Stimulated activated CD4-positive, alpha-beta T cell treated with anti-CD3 and anti-CD28 coated beads, Interleukin-12 subunit alpha, Interleukin-12 subunit beta, amount 100 ng/mL, for 48 hours (primary cell): ENCODE results near the gene RAB36.

Experiments used
- DNase-seq, 3 donors: peaks; one replicate each; pipeline ENCODE4 v3.0.0-alpha.2; 2020; ENCODE audit warnings: low read depth in 2 of 3, low spot score in 1 of 3

The RAB36 gene, protein sequence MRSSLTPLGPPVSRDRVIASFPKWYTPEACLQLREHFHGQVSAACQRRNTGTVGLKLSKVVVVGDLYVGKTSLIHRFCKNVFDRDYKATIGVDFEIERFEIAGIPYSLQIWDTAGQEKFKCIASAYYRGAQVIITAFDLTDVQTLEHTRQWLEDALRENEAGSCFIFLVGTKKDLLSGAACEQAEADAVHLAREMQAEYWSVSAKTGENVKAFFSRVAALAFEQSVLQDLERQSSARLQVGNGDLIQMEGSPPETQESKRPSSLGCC

GRCh38 chr22:23144932-23145877, at the start of gene RAB36:
Gene RAB36, plus strand, starts transcription at chr22:23145477. Its CDS starts 1,140 bp downstream, at chr22:23146617.
- peak; percentile 63 to 85 (median 78) for DNase-seq

DNA sequence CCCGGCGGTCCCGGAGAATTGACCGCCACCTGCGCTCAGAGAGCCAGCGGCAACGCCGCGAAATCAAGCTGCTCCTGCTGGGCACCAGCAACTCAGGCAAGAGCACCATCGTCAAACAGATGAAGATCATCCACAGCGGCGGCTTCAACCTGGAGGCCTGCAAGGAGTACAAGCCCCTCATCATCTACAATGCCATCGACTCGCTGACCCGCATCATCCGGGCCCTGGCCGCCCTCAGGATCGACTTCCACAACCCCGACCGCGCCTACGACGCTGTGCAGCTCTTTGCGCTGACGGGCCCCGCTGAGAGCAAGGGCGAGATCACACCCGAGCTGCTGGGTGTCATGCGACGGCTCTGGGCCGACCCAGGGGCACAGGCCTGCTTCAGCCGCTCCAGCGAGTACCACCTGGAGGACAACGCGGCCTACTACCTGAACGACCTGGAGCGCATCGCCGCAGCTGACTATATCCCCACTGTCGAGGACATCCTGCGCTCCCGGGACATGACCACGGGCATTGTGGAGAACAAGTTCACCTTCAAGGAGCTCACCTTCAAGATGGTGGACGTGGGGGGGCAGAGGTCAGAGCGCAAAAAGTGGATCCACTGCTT, 49.4 kb upstream of the RAB36 start:
- no peak for DNase-seq

DNA sequence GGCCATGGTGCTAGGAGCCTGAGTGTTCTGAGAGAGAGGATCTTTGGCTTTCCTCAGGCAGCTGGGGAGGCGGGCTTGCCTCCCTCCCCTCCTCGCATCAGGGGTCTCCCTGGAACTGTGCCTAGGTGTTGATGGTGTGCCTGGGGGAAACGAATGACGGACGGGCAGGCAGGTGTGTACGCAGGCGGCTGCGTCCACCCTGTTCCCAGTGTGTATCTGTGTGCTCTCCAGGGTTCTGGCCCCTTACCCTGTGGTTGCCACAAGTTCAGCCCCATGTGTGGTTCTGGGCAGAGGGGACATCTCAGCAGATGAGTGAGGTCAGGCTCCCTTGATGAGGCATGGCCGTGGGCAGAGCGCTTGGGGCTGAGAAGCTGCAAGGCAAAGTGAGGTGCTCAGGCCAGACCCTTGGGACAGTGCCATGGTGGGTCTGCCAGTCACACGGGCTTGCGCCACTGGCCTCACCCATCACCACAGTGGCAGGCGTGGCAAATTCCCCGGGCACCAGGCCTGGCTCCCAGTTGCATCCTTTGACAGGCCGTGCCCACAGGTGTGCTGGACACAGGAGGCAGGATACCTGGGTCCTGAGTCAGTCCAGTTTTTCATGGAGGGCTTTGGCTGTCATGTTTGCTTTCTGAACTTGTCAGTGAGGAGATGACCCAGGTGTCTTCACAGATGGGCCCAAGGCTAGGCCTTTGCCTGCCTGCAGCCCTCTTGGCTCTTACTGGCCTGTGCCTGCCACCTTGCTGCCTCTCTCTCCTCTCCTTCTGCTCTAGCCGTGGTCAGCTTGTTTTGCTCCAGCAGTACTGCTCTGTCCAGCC, 47.7 kb upstream of the RAB36 start:
- DNase-seq = no peak

DNA sequence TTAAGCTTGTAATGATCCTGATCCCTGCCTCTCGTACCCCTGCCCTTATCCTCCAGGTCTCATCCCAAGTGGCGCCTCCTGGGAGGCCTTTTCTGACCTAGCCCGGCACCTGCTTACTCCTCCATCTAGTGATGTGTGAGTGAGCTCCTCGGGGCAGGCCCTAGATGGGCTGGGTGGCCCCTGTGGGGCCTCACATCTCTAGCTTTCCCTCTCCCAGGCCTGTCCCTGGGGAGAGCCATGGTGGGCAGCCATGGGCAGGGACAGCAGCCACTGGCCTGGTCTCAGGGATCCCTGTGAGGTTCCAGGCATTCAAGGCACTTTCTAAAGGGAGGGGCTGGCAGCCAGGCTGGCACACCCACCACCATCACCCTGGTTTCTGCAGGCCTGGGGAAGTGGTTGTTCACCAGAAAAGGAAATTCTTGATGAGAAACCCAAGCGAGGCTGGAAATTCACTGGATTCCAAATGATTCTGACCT, 47.0 kb upstream of the RAB36 start:
- DNase-seq = no peak

DNA sequence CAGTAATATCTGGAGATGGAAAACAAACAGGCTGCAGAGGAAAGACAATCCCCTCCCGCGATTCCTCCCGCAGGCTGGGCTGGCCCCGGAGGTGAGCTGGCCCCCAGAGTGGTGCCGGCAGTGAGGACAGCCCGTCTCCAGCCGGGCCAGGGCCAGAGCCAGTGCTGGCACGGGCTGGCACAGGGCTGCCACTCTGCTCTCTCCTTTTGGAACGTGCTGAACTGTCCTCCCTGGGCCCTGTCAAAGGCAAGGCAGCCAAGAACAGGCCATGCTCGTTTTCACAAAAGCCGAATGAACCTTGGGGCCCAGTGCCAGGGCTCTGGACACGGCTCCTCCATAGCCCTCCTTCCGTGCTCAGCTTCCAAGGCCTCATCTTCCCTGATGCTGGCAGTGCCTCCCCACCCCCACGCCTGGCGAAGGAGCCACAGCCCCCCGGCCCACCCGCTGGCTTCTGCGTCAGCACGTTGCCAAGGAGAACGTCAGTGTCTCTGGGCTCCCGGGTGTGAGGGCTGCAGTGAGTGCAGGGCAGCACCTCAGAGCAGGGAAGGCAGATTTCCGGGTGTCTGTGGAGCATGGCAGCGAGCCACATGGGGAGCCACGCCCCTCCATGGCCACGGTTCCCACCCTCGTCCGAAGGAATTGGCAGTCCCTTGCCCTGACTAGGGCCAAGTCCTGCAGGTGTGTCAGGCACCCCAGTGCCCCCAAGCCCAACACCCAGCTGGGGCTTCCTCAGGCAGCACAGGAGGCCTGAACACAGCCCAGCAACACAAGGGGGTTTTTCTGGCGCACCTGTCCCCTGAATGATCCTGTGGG, 46.4 kb upstream of the RAB36 start:
- DNase-seq = no peak

DNA sequence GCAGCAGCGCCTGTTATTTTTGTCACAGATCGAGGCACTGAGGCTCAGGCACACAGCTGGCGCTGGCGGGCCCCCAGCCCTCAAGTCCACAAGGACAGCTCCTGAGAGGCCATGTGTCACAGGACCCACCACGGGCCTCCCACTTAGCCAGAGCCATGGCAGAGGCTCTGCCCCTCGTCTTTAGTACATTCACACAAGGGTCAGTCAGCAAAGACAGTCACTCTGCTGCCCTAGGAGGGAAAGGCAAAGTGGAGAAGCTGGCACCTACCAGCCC, 45.8 kb upstream of the RAB36 start:
- no peak for DNase-seq

GRCh38 chr22:23100124-23100801, 45.0 kb upstream of the RAB36 start:
- DNase-seq = no peak

DNA sequence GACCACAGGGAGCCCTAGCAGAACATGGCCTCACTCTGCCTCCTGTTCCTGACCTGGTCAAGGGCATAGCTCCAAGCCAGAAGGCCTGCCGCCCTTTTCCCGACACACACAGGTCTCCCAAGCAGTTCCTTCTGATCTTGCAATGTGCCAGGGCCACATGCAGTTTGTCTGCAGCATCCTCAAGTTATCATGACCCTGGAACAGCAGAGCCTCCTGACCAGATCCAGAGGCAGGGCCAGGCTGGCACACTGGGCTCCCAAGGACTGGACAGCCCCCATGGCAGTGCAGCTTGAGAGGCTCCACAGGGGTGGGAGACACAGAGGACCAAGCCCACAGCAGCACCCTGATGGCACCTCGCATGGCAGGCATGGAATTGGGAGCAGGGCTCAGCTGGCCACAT, 43.8 kb upstream of the RAB36 start:
- no peak for DNase-seq

- DNase-seq = no peak
Observed at GRCh38 chr22:23102002-23102655, 43.1 kb upstream of the RAB36 start.

GRCh38 chr22:23102776-23103175, 42.5 kb upstream of the RAB36 start:
- DNase-seq = no peak

GRCh38 chr22:23103199-23103954, 41.9 kb upstream of the RAB36 start:
- DNase-seq = no peak

- no peak for DNase-seq
Observed at GRCh38 chr22:23104187-23104971, 40.9 kb upstream of the RAB36 start.

GRCh38 chr22:23105304-23105703, 40.0 kb upstream of the RAB36 start:
- no peak for DNase-seq

- no peak for DNase-seq
Observed at GRCh38 chr22:23105919-23106318, 39.4 kb upstream of the RAB36 start.

GRCh38 chr22:23106344-23106743, 38.9 kb upstream of the RAB36 start:
- no peak for DNase-seq

- DNase-seq = no peak
Observed at GRCh38 chr22:23106906-23107367, 38.3 kb upstream of the RAB36 start.

DNA sequence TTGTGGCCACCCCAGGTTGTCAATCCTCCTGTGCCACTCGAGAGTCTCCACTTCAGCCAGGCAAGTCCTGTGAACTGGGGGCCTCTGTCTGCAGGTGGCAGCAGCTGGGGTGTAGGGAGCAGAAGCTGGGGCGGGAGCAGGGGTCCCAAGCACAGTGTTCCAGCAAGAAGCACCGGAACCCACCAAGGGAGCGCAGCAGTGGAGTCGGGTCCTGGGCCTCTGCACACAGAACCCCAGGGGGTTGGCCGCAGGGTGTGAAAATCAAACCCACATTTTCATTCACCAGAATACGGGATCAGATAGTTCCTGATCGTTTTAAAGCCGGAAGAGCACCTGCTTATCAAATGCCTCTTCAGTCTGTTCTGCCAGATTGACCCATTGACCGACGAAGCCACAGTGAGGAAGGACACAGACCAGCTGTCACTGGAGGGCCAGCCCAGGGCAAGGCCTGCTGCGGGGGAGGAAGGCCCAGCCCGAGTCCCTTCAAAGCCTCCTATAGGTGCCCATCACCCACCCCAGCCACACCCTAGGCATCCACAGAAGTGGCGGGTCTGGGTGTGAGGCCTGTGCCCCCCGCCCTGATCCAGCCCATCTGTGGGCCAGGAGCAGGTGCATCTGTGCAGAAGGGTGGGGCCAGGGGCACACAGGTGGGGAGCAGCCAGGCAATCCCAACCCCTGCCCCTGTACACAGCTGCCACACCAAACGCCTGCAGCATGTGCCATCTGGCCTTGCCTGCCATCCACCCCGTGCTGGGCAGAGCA, 37.6 kb upstream of the RAB36 start:
- DNase-seq = no peak
